Measurements from ENCODE around the gene HEPH.
"Not testable (repeated sequence)": the region's sequence is repeated elsewhere in the genome, so short reads cannot be mapped to it uniquely, and the experiment has no call there.

Gene HEPH, protein sequence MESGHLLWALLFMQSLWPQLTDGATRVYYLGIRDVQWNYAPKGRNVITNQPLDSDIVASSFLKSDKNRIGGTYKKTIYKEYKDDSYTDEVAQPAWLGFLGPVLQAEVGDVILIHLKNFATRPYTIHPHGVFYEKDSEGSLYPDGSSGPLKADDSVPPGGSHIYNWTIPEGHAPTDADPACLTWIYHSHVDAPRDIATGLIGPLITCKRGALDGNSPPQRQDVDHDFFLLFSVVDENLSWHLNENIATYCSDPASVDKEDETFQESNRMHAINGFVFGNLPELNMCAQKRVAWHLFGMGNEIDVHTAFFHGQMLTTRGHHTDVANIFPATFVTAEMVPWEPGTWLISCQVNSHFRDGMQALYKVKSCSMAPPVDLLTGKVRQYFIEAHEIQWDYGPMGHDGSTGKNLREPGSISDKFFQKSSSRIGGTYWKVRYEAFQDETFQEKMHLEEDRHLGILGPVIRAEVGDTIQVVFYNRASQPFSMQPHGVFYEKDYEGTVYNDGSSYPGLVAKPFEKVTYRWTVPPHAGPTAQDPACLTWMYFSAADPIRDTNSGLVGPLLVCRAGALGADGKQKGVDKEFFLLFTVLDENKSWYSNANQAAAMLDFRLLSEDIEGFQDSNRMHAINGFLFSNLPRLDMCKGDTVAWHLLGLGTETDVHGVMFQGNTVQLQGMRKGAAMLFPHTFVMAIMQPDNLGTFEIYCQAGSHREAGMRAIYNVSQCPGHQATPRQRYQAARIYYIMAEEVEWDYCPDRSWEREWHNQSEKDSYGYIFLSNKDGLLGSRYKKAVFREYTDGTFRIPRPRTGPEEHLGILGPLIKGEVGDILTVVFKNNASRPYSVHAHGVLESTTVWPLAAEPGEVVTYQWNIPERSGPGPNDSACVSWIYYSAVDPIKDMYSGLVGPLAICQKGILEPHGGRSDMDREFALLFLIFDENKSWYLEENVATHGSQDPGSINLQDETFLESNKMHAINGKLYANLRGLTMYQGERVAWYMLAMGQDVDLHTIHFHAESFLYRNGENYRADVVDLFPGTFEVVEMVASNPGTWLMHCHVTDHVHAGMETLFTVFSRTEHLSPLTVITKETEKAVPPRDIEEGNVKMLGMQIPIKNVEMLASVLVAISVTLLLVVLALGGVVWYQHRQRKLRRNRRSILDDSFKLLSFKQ

DNA sequence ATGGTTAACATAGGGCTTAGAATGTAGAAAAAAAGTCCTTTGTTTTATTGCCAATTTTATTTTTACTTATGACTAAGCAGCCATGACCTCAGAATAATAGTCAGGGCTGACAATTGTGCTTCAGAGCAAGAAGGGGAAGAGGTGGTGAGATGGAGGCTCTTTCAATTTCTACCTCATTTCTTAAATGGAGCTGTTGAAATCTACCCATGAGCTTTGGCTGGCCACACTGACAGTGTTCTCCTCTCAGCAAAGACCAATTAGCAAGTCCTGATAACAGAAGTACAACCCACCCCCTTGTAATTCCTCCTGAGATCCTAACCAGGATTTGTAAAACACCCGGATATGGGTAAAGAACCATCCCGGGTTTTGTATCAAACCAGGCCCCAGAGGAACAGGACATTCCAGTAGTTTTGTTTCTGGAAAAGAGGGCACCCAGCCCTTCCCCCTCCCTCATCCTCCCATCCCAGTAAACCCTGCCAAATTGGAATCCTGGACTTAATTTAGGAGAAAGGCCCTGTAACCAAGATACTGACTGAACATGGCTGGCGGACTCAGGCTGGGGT, at the start of gene HEPH:
Gene HEPH (plus strand): TSS at position 399 of the 563 bp plus-strand sequence. CDS start 6,324 bp downstream, outside the sequence.
- DNase-seq (ENCODE audit: low read depth in 2 of 2), result no peak

DNA sequence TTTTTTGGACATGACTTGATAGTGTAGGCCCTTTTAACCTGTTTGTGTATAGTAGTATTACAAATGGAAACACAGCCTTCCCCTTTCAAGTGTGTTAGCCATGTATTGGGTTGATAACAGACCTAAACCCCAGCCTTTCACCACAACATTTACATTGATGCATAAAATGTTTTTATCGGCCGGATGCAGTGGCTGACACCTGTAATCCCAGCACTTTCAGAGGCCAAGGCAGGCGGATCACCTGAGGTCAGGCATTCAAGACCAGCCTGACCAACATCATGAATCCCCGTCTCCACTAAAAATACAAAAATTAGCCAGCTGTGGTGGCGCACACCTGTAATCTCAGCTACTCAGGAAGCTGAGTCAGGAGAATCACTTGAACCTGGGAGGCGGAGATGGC, 45.3 kb upstream of the HEPH start:
- not testable (repeated sequence) for DNase-seq (ENCODE audit: low read depth in 2 of 2)

DNA sequence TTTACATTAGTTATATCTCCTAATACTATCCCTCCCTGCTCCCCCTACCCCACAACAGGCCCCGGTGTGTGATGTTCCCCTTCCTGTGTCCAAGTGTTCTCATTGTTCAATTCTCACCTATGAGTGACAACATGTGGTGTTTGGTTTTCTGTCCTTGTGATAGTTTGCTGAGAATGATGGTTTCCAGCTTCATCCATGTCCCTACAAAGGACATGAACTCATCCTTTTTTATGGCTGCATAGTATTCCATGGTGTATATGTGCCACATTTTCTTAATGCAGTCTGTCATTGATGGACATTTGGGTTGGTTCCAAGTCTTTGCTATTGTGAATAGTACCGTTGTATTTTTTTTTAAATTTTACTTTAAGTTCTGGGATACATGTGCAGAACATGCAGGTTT, 42.7 kb upstream of the HEPH start:
- DNase-seq (ENCODE audit: low read depth in 2 of 2), result not testable (repeated sequence)

- no peak for DNase-seq (ENCODE audit: low read depth in 2 of 2)
Observed at GRCh38 chrX:66126662-66127061, 37.4 kb upstream of the HEPH start.

- no peak for DNase-seq (ENCODE audit: low read depth in 2 of 2)
Observed at GRCh38 chrX:66130469-66130868, 33.6 kb upstream of the HEPH start.

- not testable (repeated sequence) for DNase-seq (ENCODE audit: low read depth in 2 of 2)
Observed at GRCh38 chrX:66135284-66135683, 28.8 kb upstream of the HEPH start.

DNA sequence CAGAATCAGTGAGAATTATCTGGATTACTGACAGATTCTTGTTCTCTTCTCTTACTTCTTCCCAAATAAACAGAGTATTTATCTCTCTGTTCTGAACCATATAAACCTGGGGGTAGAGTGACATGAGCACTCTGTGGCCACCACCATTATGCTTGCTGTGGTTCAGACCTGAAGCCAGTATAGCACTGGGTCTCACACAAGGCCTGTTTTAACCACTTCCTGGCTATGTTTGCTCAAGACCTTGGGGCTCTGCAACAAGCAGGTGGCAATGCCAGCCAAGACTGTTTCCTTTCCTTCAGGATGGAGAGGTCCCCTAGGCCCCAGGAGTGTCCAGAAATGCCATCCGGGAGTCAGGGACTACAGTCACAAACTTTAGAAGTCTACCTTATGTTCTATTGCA, 21.7 kb upstream of the HEPH start:
- no peak for DNase-seq (ENCODE audit: low read depth in 2 of 2)

DNA sequence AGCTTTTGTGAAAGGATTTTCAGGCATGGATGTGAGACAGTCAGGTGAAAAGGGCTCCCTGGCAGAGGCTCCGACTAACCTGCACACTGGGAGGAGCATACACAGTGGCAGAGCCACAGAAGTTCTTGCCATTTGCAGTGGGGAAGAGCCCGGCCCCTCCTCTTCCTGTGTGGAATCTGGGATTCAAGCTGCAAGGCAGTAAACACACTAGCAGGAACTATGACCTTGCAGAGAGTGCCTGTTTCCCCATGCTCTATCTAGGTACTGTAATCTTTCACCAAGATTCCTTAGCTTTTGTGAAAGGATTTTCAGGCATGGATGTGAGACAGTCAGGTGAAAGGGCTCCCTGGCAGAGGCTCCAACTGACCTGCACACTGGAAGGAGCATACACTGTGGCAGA, 19.8 kb upstream of the HEPH start:
- DNase-seq (ENCODE audit: low read depth in 2 of 2), result no peak

GRCh38 chrX:66149519-66149918, 14.5 kb upstream of the HEPH start:
- no peak for DNase-seq (ENCODE audit: low read depth in 2 of 2)

DNA sequence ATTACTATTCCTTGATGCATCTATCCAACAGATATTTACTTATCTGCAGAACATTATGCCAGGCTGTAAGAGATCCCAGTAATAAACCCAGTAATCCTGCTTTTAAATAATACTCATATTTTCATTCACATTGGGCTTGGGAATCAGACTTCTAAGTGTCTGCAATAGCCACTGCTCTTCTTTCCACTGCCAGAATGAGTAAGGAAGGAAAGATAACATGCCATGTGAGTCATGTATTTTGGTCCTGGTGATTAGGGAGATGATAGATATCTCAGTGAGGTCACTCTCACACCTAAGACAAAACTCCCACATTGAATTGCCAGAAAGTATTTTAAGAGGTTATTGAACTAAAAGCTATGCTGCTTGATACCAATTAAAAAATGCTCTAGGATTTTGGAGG, 13.9 kb upstream of the HEPH start:
- no peak for DNase-seq (ENCODE audit: low read depth in 2 of 2)

DNA sequence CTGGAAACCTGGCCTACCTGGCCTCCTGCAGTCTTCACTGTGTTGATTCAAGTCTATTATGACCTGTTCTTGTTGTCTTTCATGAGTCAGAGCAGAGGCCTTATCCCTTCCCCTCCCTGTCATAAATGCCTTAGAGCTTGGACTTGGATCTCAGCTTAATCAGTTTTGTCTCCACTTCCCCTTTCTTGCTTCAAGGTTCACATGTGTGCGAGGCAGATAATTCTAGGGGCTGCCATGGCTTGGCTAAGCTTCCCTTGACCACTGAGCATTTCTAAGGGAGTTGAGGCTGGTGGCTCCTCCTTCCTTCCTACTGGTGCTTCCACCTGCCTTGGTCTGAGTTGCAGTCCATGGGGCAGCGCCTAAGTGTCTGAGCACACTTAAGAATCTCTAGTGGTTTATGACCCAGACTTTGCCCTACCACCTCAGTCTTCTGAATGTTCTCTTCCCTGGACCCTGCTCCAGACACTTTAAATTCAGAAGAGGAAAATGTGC, 1.7 kb upstream of the HEPH start:
- no peak for DNase-seq (ENCODE audit: low read depth in 2 of 2)

- no peak for DNase-seq (ENCODE audit: low read depth in 2 of 2)
Observed at GRCh38 chrX:66163447-66163846, 600 bp upstream of the HEPH start.

DNA sequence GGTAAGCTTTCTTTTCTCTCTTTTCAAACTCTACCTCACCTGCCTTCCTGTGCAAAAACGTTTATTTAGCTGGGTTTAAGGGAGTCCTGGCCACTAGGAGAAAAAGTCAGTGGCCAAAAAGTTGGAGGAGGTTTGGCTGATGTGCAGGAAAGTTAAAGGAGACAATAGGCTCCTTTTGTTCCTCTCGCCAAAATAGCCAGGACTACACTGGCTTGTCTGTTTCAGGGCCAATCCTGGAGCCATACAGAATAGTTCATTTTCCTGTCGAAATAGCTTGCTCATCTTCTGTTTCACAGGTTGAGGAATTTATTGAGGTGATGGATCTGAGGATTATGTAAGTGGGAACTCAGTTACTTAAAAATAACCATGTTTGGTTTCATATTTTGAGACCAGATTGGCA, 423 bp downstream of the HEPH start:
- DNase-seq (ENCODE audit: low read depth in 2 of 2), result no peak

- no peak for DNase-seq (ENCODE audit: low read depth in 2 of 2)
Observed at GRCh38 chrX:66164931-66165330, 884 bp downstream of the HEPH start.

DNA sequence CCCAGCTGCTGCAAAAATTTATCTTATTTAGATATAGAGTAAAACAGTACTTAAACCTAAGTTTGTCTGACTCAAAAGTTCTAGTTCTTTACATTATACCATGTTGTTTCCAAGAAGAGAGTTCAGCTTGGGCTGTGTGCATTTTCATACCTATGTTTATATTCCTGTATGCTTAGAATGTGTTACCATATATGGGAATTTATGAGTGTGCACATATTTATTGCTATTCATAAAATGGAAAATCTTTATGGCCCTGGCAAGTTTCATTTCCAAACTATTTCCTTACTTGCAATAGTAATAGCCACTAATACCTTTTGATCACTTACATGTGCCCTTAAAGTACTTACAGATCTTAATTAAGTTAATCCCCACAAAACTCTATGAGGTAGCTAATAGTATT, 2.6 kb downstream of the HEPH start:
- no peak for DNase-seq (ENCODE audit: low read depth in 2 of 2)

- DNase-seq (ENCODE audit: low read depth in 2 of 2), result no peak
Observed at GRCh38 chrX:66167431-66167830, 3.4 kb downstream of the HEPH start.

- no peak for DNase-seq (ENCODE audit: low read depth in 2 of 2)
Observed at GRCh38 chrX:66176134-66176533, 12.1 kb downstream of the HEPH start.

DNA sequence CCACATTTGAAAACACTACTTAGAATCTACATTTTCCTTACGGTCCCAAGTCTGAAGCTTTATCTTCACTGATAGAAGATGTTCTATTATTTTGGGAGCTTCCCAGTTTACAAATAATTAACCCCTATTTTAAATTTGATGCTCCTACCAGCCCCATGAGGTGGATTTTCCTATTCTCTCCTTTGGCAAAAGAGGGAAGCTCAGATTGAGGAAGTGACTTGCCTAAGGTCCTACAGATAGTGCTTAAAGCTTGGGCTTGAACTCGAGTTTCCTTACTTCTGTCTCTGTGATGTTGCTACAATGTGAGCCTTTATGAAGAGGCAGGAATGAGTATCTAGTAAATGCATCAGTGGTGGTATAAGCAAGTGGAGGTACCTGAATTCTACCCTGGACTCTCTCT, 27.5 kb downstream of the HEPH start:
- DNase-seq (ENCODE audit: low read depth in 2 of 2), result no peak

- no peak for DNase-seq (ENCODE audit: low read depth in 2 of 2)
Observed at GRCh38 chrX:66193821-66194220, 29.8 kb downstream of the HEPH start.

DNA sequence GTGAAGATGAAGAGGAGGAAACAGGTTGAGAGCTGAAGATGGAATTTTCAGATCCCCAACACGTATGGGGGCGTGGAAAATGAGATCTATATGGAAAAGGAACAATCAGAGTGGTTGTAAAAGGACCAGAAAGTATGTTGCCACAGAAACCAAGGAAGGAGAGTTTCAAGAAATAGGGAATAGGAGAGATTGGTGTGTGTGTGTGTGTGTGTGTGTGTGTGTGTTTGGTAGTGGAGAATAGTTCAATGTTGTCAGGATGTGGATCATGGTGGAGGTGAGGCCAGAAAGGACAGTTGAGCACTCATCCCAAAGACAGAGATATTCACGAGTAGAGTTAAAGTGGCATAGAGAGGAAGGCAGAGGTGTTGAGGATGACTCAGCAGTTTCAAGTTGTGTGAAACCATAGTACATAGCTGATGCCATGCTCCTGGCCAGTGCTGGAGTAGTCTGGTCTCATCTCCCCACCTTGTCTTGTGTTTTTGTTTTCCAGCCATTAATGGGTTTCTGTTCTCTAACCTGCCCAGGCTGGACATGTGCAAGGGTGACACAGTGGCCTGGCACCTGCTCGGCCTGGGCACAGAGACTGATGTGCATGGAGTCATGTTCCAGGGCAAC, 36.1 kb downstream of the HEPH start:
- no peak for DNase-seq (ENCODE audit: low read depth in 2 of 2)

Data from stimulated activated CD4-positive, alpha-beta T cell treated with anti-CD3 and anti-CD28 coated beads, Interleukin-1b, Interleukin-23, amount 100 ng/mL, for 1 hour (primary cell).